ENCODE data around the gene PDE4D.

DNA sequence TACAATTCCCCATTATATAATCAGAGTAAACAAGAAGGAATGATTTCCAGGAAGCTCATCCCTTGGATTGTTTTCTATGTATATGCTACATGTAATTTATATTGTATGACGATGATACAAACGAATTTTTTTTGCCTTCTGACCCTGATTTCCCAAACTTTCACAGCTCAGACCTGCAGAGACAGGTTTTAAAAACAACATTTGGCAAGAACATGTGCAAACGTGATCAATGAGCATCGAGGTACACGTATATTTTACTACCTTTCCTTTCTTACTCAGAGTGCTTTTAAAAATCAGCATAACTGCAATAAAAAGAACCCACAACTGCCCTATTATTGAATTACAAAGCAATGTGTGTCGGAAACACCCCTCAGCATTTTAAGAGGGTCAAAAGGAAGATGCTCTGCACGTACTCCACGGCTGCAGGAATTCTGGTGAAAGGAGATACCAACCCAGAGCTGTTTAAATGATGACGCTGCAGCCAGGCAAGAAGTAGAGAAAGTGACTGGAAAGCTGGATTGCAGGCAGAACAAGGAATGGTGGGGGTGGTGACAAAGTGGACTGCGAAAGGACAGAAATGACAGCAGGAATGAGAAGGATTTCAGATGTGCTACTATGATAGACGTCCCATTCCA lies 777.2 kb downstream of the PDE4D start:
- TF ChIP-seq, protein P1, sequence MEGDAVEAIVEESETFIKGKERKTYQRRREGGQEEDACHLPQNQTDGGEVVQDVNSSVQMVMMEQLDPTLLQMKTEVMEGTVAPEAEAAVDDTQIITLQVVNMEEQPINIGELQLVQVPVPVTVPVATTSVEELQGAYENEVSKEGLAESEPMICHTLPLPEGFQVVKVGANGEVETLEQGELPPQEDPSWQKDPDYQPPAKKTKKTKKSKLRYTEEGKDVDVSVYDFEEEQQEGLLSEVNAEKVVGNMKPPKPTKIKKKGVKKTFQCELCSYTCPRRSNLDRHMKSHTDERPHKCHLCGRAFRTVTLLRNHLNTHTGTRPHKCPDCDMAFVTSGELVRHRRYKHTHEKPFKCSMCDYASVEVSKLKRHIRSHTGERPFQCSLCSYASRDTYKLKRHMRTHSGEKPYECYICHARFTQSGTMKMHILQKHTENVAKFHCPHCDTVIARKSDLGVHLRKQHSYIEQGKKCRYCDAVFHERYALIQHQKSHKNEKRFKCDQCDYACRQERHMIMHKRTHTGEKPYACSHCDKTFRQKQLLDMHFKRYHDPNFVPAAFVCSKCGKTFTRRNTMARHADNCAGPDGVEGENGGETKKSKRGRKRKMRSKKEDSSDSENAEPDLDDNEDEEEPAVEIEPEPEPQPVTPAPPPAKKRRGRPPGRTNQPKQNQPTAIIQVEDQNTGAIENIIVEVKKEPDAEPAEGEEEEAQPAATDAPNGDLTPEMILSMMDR (IDR thresholded peaks at IDR 0.05), result no peak
- TF ChIP-seq POLR2AphosphoS5 (IDR thresholded peaks at IDR 0.05), result no peak
